K562 (cell line): ENCODE measurements around the gene COLEC12. TPM values are rescaled to one million over a fixed set of nuclear protein-coding genes. Genes with fewer than 3 reads are reported as not detected.

Experiments
- ATAC-seq: fragments of 200-7000 bp; cut with Tn5 transposase; 3 replicates; pipeline ENCODE4 v1.9.1; 2020; ENCODE audit warnings: moderate library complexity
- BruUV-seq: library from RNA; stranded (reverse); fragments of 400-500 nt; replicated peaks from 2 replicates; lab custom pipeline; 2021; lab: Mats Ljungman, UMichigan
- CTCF ChIA-PET: fragments of 300-600 bp; formaldehyde crosslinking; extraction: SDS; loops from one replicate; lab custom pipeline; 2021; ENCODE audit warnings: low intra/inter-chr PET ratio; lab: Yijun Ruan, JAX
- POLR2A ChIA-PET: fragments of 300-600, 350-650 bp; sonication (Branson Sonifier 250); formaldehyde crosslinking; extraction: SDS; loops from one replicate; lab custom pipeline; 2021; ENCODE audit warnings: antibody characterized with exemption, inconsistent platforms; lab: Yijun Ruan, JAX
- DNase-seq, 4 experiments: peaks; one replicate each; pipeline versions ENCODE4 v3.0.0 to v3.0.0-alpha.2; 2011 to 2018; ENCODE audit warnings: low spot score in 3 of 4, mixed read lengths in 3 of 4; ENCODE audit errors: extremely low read depth in 1 of 4
- FAIRE-seq: peaks from 2 replicates; lab custom pipeline; 2011; peaks lifted over from hg19 to GRCh38; lab: Jason Lieb, UNC
- H2AFZ ChIP-seq: 2 replicates; pipeline ENCODE4 v1.6.0; 2011; ENCODE audit warnings: low read depth, low read length, control low read depth, inconsistent platforms
- H3K27ac ChIP-seq: fragments of 200-600 bp; 3 replicates; pipeline ENCODE4 v1.8.0; 2011; ENCODE audit warnings: low read depth, mild to moderate bottlenecking, control low read depth, inconsistent platforms, low read length, moderate library complexity, mixed read lengths; ENCODE audit errors: extremely low read depth
- H3K27me3 ChIP-seq, 2 experiments: fragments of 300-600 bp in 1 of 2; 2 replicates in 1 of 2; 3 replicates in 1 of 2; pipeline versions ENCODE4 v1.6.0 to v1.8.0; 2011; ENCODE audit warnings: inconsistent platforms in 2 of 2, low read length in 2 of 2, mild to moderate bottlenecking in 1 of 2, mixed read lengths in 1 of 2, moderate library complexity in 1 of 2; ENCODE audit not compliant: control insufficient read depth in 2 of 2, insufficient read depth in 2 of 2
- H3K36me3 ChIP-seq: fragments of 300-600 bp; 3 replicates; pipeline ENCODE4 v1.8.0; 2011; ENCODE audit warnings: mild to moderate bottlenecking, low read length, inconsistent platforms; ENCODE audit not compliant: control insufficient read depth, insufficient read depth
- H3K4me1 ChIP-seq, 2 experiments: fragments of 200-600 bp in 1 of 2; replicated peaks in 1 of 2; 2 replicates in 1 of 2; 3 replicates in 1 of 2; pipeline versions ENCODE4 v1.5.1 to v1.8.0; 2011; ENCODE audit warnings: inconsistent platforms in 2 of 2, low read length in 2 of 2, mild to moderate bottlenecking in 1 of 2, mixed read lengths in 1 of 2, moderate library complexity in 1 of 2; ENCODE audit not compliant: control insufficient read depth in 2 of 2, insufficient read depth in 2 of 2
- H3K4me2 ChIP-seq: 2 replicates; pipeline ENCODE4 v1.6.1; 2011; ENCODE audit warnings: low read length, control low read depth, inconsistent platforms, mixed read lengths; ENCODE audit not compliant: insufficient read depth
- H3K4me3 ChIP-seq: fragments of 200-600 bp; sonication (generic), shearing (Covaris generic); 2 replicates; pipeline ENCODE4 v1.5.1; 2016; ENCODE audit warnings: control low read depth, inconsistent platforms
- H3K79me2 ChIP-seq: fragments of 200-600 bp; 3 replicates; pipeline ENCODE4 v1.8.0; 2011; ENCODE audit warnings: low read length, inconsistent platforms; ENCODE audit not compliant: control insufficient read depth, insufficient read depth
- H3K9ac ChIP-seq, 2 experiments: 2 replicates each; pipeline versions ENCODE4 v1.6.0 to v1.6.1; 2011; ENCODE audit warnings: low read depth in 2 of 2, low read length in 2 of 2, control low read depth in 1 of 2, inconsistent platforms in 1 of 2, mild to moderate bottlenecking in 1 of 2, mixed read lengths in 1 of 2; ENCODE audit not compliant: insufficient read depth in 1 of 2
- H3K9me1 ChIP-seq: one replicate; pipeline ENCODE4 v1.6.0; 2011; ENCODE audit warnings: inconsistent platforms, mild to moderate bottlenecking, low read length, moderate library complexity; ENCODE audit not compliant: control insufficient read depth, insufficient read depth
- H3K9me3 ChIP-seq: replicated peaks from 2 replicates; pipeline ENCODE4 v1.5.1; 2011; ENCODE audit warnings: low read depth, low read length, inconsistent platforms; ENCODE audit not compliant: control insufficient read depth, insufficient read depth
- H4K20me1 ChIP-seq: replicated peaks from 2 replicates; pipeline ENCODE4 v1.6.1; 2011; ENCODE audit warnings: low read length, inconsistent platforms, mixed read lengths; ENCODE audit not compliant: control insufficient read depth, insufficient read depth
- HNRNPK ChIP-seq: fragments of 200-400 bp; formaldehyde crosslinking; IDR thresholded peaks from one replicate; pipeline ENCODE4 v1.6.1; 2018; ENCODE audit warnings: mild to moderate bottlenecking, low read depth, low read length; ENCODE audit not compliant: poor library complexity, severe bottlenecking
- PCBP1 ChIP-seq: fragments of 200-400 bp; formaldehyde crosslinking; IDR thresholded peaks from 2 replicates; pipeline ENCODE4 v1.6.1; 2018; ENCODE audit warnings: mild to moderate bottlenecking, low read depth, low read length; ENCODE audit not compliant: poor library complexity, severe bottlenecking
- PCBP2 ChIP-seq: fragments of 200-400 bp; formaldehyde crosslinking; IDR thresholded peaks from 2 replicates; pipeline ENCODE4 v1.6.1; 2018; ENCODE audit warnings: low read length, low read depth, mild to moderate bottlenecking, moderate library complexity; ENCODE audit not compliant: poor library complexity, severe bottlenecking
- ZC3H4 ChIP-seq: sonication (generic); formaldehyde crosslinking; IDR thresholded peaks from 2 replicates; pipeline ENCODE4 v1.9.0; 2021; ENCODE audit warnings: missing genetic modification reagents, borderline replicate concordance
- WGBS: fragments of 100-300 bp; shearing (Covaris generic); methylation state at CpG from one replicate; pipeline ENCODE4 v1.1.6; 2016; ENCODE audit warnings: low coverage, mixed read lengths; ENCODE audit not compliant: insufficient coverage; ENCODE audit errors: missing lambda C conversion rate; 5-methylcytosine and 5-hydroxymethylcytosine counted together
- in situ Hi-C: fragments of 300-500 bp; cut with MboI; formaldehyde crosslinking; loops from 4 replicates; pipeline ENCODE4 v1.15.0; 2018; ENCODE audit warnings: inconsistent platforms, mixed read lengths
- intact Hi-C: fragments of 100-400 bp; cut with micrococcal nuclease; formaldehyde crosslinking; loops from 2 replicates; pipeline ENCODE4 v1.14.2; 2022
- polyA plus RNA-seq, 8 experiments: library from polyadenylated mRNA; depleted of rRNA in 4 of 8; stranded (reverse) in 5 of 8; unstranded in 3 of 8; fragments of >200 nt; fragmentation: Nextera tagmentation in 2 of 8; fragmentation: Illumina TruSeq in 1 of 8; extraction: Ambion mirVana in 2 of 8; extraction: Trizol in 1 of 8; gene quantifications; 2 replicates each; pipeline versions ENCODE4 v1.2.1 to v1.2.3, GENCODE V29; 2011 to 2014; ENCODE audit warnings: inconsistent platforms in 1 of 8, missing spikeins in 1 of 8
- total RNA-seq, 7 experiments: library from RNA; depleted of rRNA in 6 of 7; stranded (reverse); fragments of >200 nt in 6 of 7; fragmentation: Illumina TruSeq in 2 of 7; extraction: Trizol in 2 of 7; gene quantifications; 2 replicates each; pipeline versions ENCODE4 v1.2.1 to v1.2.3, GENCODE V29; 2011 to 2021; ENCODE audit warnings: low replicate concordance in 1 of 7
- TF ChIP-seq, protein P1 (sequence below), 2 experiments: fragments of 150-350 bp in 1 of 2; IDR thresholded peaks; 2 replicates each; pipeline ENCODE4 v1.6.1; 2012 to 2016; ENCODE audit warnings: low read depth in 2 of 2, low read length in 2 of 2, mild to moderate bottlenecking in 1 of 2, moderate library complexity in 1 of 2

COLEC12 gene
- total and polyA plus RNA-seq, 9 of the 15 experiments (the other 6 are each of a cell fraction or from before 2014, with no cell fraction given): 0.04 TPM; not detected in 8

DNA sequence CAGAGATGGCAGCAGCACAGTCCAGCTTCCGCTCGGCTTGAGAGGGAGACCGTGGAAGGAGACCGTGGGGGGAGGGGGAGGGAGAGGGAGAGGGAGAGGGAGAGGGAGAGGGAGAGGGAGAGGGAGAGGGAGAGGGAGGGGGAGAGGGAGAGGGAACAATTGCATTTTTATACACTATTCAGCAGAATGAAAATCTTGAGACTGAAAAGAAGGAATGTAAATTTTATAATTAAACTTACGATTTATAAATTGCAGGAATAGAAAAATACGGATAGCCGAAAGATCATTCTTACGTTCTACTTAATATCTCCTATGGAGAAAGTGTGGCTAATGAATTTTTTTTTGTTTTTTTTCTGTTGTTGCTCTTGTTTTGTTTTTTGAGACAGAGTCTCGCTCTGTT lies 12.5 kb upstream of the COLEC12 start:
- Histone ChIP-seq H3K9me3 (no peaks in the 10 kb centered on the region), H4K20me1 (no peaks in the 10 kb centered on the region), H2AFZ (no peak overlapping the region), H3K27me3 (peaks cover 5 to 8% of the 10 kb centered on the region in 2 experiments; a peak in 4 of 5 replicates), H3K9ac (no peak overlapping the region), H3K27ac (no peak overlapping the region), H3K4me1 (no peaks in the 10 kb centered on the region), H3K36me3 (no peaks in the 10 kb centered on the region), H3K9me1 (no peaks in the 10 kb centered on the region), H3K4me3 (no peak overlapping the region), H3K79me2 (no peaks in the 10 kb centered on the region), H3K4me2 (no peak overlapping the region)
- DNase-seq (no peak), FAIRE-seq (no peak), ATAC-seq (no peak)
- CTCF ChIA-PET: interaction anchor here (0.6 kb wide), 1 partner anchor 80 kb away, joined by 3 read pairs; no protein-coding TSS in a partner anchor
- 44% methylated on average over 9 of the region's 9 CpGs for WGBS
- intact Hi-C loops (no loop called here), in situ Hi-C loops (no loop called here)
- no TSS peak for BruUV-seq
- POLR2A ChIA-PET: no interaction called here
- TF ChIP-seq PCBP2 (peak; percentile 76), HNRNPK (peak; percentile 78), PCBP1 (peak; percentile 51), ZC3H4 (no peak)
- TF ChIP-seq, protein P1, sequence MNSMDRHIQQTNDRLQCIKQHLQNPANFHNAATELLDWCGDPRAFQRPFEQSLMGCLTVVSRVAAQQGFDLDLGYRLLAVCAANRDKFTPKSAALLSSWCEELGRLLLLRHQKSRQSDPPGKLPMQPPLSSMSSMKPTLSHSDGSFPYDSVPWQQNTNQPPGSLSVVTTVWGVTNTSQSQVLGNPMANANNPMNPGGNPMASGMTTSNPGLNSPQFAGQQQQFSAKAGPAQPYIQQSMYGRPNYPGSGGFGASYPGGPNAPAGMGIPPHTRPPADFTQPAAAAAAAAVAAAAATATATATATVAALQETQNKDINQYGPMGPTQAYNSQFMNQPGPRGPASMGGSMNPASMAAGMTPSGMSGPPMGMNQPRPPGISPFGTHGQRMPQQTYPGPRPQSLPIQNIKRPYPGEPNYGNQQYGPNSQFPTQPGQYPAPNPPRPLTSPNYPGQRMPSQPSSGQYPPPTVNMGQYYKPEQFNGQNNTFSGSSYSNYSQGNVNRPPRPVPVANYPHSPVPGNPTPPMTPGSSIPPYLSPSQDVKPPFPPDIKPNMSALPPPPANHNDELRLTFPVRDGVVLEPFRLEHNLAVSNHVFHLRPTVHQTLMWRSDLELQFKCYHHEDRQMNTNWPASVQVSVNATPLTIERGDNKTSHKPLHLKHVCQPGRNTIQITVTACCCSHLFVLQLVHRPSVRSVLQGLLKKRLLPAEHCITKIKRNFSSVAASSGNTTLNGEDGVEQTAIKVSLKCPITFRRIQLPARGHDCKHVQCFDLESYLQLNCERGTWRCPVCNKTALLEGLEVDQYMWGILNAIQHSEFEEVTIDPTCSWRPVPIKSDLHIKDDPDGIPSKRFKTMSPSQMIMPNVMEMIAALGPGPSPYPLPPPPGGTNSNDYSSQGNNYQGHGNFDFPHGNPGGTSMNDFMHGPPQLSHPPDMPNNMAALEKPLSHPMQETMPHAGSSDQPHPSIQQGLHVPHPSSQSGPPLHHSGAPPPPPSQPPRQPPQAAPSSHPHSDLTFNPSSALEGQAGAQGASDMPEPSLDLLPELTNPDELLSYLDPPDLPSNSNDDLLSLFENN (IDR thresholded peaks at IDR 0.05; ENCODE audit: low read depth in 2 of 2, low read length in 2 of 2): no peak
